ENCODE results near the gene KLHL41. TPM values are rescaled to one million over a fixed set of nuclear protein-coding genes. Genes with fewer than 3 reads are reported as not detected.

The KLHL41 gene
- total and polyA plus RNA-seq, 8 donors: 0.19 to 2.7 (median 0.57) TPM

GRCh38 chr2:169478745-169479256 lies 30.7 kb upstream of the KLHL41 start:
- no peak for FAIRE-seq
- Histone ChIP-seq H3K27ac (peak overlapping the region; percentile 20 to 59 (median 30)), H3K36me3 (no peaks in the 10 kb centered on the region), H3K4me3 (peak overlapping the region; percentile 51 to 89 (median 62)), H3K27me3 (no peaks in the 10 kb centered on the region), H3K9me3 (no peaks in the 10 kb centered on the region), H3K4me1 (no peaks in the 10 kb centered on the region)
- no peak for ATAC-seq
- intact Hi-C loops (cut with DNase I): no loop called here
- WGBS, 2 donors: 68 to 71% methylated on average over 14 of the region's 14 CpGs
- DNase-seq: no peak
- TF ChIP-seq CTCF (IDR thresholded peaks at IDR 0.05): no peak

- H3K36me3 ChIP-seq: no peaks in the 10 kb centered on the region
- no peaks in the 10 kb centered on the region for H3K4me1 ChIP-seq
- peak within 1 kb of the TSS; percentile 20 to 59 (median 30) for H3K27ac ChIP-seq
- TF ChIP-seq CTCF (IDR thresholded peaks at IDR 0.05): peak in 1 of 4 donors; percentile 6
- peak within 1 kb of the TSS; percentile 51 to 89 (median 62) for H3K4me3 ChIP-seq
- no peaks in the 10 kb centered on the region for H3K27me3 ChIP-seq
- ATAC-seq (peak; percentile 93 to 98 (median 97)), FAIRE-seq (no peak), DNase-seq (peak; percentile 72 to 92 (median 80))
- H3K9me3 ChIP-seq: no peaks in the 10 kb centered on the region
- 0% methylated on average over 71 of the region's 71 CpGs for WGBS, 2 donors
- intact Hi-C loops (cut with DNase I): no loop called here
These were observed 30.0 kb upstream of the KLHL41 start, which contains the start of gene BBS5 for GRCh38 chr2:169479257-169480078. TSS of gene BBS5 (plus strand) at chr2:169479494. CDS start at chr2:169479554, 60 bp downstream.

- Histone ChIP-seq H3K27me3 (no peaks in the 10 kb centered on the region), H3K36me3 (no peaks in the 10 kb centered on the region), H3K4me1 (no peaks in the 10 kb centered on the region), H3K9me3 (no peaks in the 10 kb centered on the region), H3K4me3 (peak overlapping the region; percentile 51 to 89 (median 62)), H3K27ac (no peak overlapping the region)
- TF ChIP-seq CTCF (IDR thresholded peaks at IDR 0.05): no peak
- ATAC-seq: no peak
- intact Hi-C loops (cut with DNase I): no loop called here
- 17 to 24% methylated on average over 9 of the region's 9 CpGs for WGBS, 2 donors
- DNase-seq: no peak
- no peak for FAIRE-seq
These were observed 29.4 kb upstream of the KLHL41 start for GRCh38 chr2:169480079-169480465.

- H3K4me1 ChIP-seq: no peaks in the 10 kb centered on the region
- DNase-seq (no peak), FAIRE-seq (no peak), ATAC-seq (no peak)
- H3K27me3 ChIP-seq: no peaks in the 10 kb centered on the region
- intact Hi-C loops (cut with DNase I): no loop called here
- no peak for TF ChIP-seq CTCF (IDR thresholded peaks at IDR 0.05)
- no peak overlapping the region for H3K4me3 ChIP-seq
- H3K27ac ChIP-seq: no peak overlapping the region
- no peaks in the 10 kb centered on the region for H3K9me3 ChIP-seq
- H3K36me3 ChIP-seq: no peaks in the 10 kb centered on the region
- 83 to 90% methylated on average over 1 of the region's 1 CpG for WGBS, 2 donors
These were observed 23.8 kb upstream of the KLHL41 start for GRCh38 chr2:169485650-169486138.

GRCh38 chr2:169486487-169486886 lies 23.0 kb upstream of the KLHL41 start:
- no peak for TF ChIP-seq CTCF (IDR thresholded peaks at IDR 0.05)
- FAIRE-seq: no peak
- H3K36me3 ChIP-seq: no peaks in the 10 kb centered on the region

More at GRCh38 chr2:169486487-169486886, 23.0 kb upstream of the KLHL41 start:
- Histone ChIP-seq H3K27ac (no peak overlapping the region), H3K4me1 (no peaks in the 10 kb centered on the region), H3K9me3 (no peaks in the 10 kb centered on the region), H3K4me3 (no peak overlapping the region), H3K27me3 (no peaks in the 10 kb centered on the region)
- intact Hi-C loops (cut with DNase I): no loop called here
- ATAC-seq: no peak
- DNase-seq: no peak
